CD4-positive, alpha-beta T cell treated with Interferon gamma for 1 hour (primary cell): ENCODE data around the gene CPN1.
A peak's percentile ranks its signal among the peaks of the same experiment; 100 is the strongest.
"Not testable (repeated sequence)": the region's sequence is repeated elsewhere in the genome, so short reads cannot be mapped to it uniquely, and the experiment has no call there.

Source experiments
- DNase-seq: peaks from one replicate; pipeline ENCODE4 v3.0.0-alpha.2; 2020

Gene CPN1

DNA sequence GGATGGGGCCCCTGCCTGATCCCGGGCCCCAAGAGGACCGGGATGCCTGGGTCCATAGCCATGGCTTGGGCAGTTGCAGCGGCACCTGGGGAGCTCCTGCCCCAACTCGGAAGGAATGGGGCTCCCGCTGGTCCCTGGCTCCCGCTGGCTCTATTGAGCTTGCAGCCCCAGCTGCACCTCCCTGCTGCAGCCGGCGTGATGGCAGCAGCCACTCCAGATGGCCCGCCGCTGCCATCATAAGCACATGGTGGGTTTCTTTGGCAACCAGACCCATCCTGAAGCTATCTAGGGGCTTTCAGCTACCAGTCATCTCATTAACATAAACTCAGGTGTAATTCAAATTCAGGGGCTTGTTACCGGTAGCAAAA is 60.8 kb downstream of the CPN1 start:
- no peak for DNase-seq

DNA sequence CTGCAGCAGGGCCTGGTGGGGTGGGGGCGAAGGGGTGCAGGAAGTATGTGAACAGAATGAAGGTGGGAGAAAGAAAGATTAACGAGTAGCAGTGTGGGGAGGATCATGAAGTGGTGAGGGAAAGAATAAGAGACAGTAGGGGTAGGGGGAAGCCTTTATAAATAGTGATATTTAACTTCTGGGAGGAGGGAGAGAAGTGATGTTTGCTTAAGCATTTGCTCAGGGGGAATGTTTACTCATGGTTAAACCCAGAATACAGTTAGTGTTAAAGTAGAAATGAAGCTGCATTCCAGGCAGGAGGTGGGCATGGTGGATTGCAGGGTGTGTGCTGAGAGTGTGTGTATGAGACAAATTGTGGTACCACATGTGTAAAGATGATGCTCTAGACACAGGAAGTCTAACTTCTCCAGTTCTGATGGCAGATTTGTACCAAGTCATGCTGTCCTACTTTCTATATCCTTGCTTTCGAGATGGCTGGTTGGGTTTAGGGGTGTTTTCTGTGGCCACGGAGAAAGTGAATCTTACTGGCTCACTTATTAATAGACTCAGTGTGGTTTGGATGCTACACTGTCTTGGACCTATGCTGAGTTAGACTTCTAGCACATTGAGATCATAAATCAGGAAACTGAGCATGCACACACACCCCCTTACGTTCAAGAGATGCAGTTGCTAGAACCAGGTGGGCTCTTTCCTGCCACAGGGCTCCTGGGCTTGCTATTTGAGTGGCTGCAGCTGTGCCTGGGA is 61.4 kb downstream of the CPN1 start:
- DNase-seq, result no peak

DNA sequence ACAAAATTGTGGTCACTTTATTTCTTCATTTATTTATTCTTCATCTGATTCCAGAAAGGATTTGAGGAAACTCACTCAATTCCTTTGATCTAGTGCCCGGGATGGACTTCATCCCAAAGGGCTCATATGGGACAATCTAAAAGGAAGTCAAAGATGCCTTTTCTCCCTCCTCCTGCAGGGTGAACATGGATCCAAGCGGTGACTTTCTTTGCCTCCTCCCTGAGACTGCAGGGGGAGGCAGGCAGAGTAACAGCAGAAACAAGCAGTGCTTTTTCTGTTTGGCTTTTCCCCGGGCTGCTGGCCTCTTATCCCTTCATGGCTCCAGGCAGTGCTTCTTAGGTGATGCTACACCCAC is 61.9 kb downstream of the CPN1 start:
- no peak for DNase-seq

DNA sequence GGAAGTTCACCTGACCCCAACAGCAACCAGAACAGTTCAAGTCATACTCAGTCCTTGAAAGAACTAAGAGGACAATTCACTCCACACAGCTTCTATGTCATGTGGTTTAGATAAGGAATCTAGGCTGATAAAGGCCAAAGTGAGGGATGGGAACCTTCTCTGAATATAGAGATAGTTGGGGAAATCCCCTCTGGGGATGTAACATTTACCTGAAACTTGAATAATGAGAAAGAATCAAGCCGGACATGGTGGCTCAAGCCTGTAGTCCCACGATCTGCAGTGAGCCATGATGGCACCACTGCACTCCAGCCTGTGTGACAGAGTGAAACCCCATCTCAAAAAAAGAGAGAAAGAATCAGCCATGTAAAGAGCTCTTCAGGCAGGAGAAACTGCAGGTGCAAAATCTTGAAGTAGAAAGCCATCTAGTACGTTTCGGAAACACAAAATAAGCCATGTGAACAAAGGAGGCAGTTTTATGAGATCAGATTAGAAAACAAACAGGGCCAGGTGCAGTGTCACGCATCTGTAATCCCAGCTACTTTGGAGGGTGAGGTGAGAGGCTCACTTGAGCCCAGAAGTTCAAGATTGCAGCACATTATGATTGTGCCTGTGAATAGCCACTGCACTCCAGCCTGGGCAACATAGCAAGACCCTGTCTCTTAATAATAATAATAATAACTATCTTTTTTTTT is 67.5 kb downstream of the CPN1 start:
- peak; percentile 8 for DNase-seq

DNA sequence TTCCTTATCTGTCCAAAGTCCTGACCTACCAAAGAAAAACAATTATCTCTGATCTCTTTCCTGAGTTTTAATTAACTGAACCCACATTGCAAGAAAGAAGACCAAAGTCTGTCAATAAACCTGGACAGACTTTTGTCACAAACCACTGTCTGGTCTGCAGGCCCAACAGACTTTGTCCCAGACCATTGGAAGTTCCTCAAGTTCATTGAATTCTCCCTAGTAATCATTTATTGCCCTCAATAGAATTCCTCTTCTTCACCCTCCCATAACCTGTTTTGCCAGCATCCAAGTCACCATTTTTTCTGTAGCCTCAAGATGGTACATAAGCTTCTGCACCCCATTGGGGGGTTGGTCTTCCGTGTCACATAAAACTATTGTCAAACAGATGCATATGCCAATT is 68.0 kb downstream of the CPN1 start:
- DNase-seq, result no peak

DNA sequence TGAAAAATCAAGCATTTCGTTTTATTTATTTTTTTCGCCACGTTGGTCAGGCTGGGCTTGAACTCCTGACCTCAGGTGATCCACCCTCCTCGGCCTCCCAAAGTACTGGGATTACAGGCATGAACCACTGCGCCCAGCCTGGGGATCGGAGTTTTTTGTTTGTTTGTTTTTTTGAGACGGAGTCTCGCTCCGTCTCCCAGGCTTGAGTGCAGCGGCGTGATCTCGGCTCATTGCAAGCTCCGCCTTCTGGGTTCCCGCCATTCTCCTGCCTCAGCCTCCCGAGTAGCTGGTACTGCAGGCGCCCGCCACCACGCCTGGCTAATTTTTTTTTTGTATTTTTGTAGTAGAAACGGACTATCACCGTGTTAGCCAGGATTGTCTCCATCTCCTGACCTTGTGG is 69.8 kb downstream of the CPN1 start:
- not testable (repeated sequence) for DNase-seq

DNA sequence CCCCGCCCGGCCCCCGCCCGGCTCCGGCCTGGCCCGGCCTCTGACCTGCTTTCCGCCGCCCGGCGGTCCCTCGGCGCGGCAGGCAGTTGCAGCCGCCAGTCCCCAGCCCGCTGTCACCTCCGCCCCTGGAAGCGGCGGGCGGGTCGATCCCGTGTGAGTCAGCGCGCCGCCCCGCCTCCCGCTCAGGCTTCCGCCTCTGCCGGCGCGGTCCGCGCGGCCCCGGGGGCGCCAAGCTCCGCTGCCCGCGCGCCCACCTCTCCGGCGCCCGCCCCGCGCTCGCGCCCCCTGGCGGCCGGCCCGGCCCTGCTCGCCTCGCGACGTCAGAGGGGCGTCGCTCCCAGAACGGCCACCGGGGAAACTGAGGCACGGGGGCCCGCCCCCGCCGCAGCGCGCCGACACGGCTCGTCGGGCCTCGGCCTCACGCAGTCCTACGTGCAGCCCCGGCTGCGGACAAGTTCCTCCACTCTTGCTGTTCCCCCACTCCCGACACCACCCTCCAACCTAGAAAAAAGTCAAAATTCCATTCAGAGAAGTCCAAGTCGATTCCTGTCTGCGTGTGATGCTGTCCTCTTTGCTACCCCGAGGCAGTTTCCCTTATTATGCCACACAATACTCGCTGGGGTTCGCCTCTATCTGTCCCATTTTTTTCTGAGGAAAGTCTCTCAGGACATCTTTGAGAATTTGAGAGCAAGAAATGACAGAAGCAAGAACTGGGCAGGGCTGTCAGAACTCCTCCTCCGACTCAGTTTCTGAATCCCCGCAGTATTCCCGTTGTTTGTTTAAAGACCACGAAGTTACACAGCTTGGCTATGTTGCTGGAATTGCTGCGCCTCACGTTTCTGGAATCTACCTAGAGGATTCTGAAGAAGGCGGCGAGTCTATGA is 71.6 kb downstream of the CPN1 start, which contains the start of gene DNMBP:
DNMBP (minus strand) TSS at position 155 of the 884 bp plus-strand sequence. CDS start 37,823 bp downstream, outside the sequence.
- peak; percentile 80 for DNase-seq

DNA sequence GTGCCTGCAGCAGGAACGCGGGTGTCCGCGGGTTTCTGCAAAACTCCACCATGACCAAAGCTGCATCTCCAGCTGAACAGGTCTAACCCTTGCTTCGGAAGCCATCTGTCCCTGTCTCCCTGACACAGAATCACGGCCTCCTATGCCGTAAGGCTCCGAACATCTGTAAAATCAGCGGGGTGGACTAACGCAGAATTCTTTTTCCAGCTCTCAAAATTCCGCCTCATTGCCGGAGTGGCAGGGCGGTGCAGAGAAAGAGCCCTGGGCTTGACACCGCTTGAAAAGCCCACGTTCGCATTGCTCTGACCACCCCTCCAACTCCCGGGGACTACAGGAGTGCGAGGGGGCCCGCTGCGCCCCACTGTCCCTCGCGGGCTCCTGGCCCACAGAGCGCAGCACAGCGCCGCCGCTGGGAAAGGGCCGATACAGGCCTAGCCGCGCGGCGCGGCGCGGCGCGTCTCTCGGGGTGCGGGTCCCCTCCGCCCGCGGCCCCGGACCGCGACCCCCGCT is 72.3 kb downstream of the CPN1 start:
- DNase-seq, result no peak

DNA sequence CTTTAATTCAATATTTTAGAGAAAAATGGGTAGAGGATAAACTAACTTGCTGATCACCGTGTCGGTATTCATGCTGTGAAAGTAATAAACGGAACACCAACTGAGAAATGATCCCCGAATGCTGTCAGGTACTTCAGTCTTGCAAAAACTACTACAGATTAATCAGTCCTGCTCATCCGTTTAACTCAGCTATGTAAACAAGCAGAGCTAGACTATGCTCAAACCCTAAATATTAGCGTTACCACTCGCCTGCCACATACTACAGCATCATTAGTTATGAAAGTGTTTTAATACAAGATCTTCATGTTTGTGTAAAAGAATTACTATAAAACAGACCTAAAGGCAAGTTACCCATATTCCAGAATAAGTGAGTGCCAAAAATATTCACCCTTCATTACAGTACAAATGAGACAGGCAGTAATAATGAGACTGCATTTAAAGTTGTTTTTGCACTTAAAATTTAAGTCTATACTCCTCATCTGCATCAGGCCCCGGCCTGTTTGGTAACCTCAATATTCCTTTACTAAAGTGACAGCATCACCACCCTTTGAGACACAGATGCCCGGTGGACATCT is 72.9 kb downstream of the CPN1 start:
- no peak for DNase-seq

DNA sequence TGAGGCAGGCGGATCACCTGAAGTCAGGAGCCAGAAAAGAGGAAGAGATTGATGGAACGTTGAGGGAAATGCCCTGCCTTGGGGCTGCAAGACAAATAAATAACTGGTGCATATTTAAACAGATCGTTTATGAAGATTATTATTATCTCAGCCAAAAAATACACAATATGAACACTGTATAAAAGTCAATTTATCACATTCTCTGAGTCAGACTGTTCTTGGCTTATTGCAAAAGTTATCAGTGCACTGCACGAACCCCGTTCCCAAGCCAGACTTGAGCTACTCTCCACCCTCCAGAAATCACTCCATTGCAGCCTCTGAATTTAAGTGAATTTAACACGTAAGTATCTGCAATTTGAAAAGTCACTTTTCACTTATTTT is 73.5 kb downstream of the CPN1 start:
- DNase-seq, result no peak

DNA sequence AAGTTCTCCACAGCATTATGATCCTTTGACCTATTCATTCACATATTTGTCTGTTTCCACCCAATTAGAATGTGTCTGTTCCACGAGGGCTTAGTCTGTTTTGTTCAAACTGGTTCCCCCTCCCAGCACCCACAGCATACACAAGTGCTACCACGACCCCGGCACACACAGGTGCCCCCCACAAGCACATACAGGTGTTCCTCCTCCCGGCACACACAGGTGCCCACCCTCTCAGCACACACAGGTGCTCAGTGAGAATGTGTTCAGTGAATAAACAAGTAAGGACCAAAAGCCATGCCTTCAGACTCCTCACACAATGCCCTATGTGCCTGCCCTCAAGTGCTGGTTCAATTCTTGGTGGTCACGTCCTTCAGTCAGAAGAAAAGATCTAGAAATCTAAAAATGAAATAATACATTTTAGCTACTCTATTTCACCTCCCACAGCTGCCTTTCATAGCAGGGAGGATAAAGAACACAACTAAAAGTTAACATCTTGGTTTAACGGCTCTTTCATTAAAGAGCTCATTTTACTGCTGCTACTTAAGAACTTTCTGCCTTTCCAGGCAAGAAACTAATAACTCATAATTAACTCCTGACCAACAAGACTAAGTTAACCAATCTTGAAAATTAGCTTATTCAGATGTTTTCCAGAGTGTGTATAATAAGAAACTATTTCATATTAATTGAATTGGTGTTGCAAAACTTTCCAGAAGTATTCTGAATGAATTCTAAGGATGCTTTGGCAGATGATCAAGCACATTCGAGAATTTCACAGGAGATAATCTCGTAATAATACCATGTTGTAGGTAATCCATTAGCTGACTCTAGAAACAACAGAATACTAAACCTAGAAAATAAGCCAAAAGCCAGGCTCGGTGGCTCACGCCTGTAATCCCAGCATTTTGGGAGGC is 74.2 kb downstream of the CPN1 start:
- no peak for DNase-seq

DNA sequence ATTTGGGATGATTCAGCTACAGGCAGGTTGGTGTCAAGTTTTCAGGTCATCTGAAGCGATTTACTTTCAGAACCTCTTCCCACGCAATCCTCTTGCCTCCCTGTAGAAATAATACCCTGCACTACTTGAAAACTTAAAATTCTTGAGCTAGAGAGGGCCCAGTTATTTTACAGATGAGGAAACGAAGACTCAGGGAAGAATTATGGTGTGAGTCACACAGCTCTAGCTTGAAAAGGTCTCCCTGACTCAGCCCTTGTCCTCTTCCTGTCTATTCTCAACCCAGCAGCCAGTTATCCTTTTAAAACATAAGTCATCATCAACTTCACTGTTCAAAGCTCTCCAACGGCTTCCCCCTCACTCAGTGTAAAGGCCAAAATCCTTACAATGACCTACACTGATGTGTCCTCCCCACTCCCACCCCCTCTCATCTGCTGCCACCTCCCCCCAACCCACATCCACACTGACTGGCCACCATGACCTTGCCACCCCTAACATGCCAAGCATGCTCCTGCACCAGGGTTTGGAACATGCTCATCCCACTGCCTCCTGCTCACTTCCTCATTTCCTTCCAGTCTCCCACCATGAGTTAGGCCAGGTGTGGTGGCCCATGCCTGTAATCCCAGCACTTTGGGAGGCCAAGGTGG is 75.3 kb downstream of the CPN1 start:
- no peak for DNase-seq

DNA sequence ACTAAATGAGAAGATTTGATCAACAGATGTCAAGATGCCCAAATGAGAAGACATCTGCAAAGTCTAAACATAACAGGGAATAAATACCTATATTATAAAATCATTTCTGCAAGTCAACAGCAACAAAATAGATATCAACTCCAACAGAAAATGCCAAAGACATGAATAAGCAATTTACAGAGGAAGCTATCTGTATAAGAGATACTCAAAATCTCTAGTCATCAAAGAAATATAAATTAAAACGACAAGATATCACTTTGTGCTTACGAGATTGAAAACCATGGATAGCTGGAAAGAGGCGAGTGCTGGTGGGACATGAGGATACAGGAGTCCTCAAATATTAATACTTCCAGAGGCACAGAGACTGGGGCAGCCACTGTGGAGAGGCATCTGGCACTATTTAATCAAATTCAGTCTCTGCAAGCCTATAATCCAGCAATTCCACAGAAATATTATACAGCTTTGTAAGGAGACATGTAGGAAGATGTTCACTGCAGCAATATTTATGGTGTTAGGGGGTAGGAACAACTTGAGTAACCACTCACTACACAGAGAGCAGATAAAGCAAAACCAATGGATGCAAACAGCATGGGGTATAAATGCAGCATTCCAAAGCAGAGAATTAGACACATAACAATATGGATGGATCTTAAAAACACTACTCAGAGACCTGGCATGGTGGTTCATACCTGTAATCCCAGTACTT is 76.7 kb downstream of the CPN1 start:
- DNase-seq, result no peak

DNA sequence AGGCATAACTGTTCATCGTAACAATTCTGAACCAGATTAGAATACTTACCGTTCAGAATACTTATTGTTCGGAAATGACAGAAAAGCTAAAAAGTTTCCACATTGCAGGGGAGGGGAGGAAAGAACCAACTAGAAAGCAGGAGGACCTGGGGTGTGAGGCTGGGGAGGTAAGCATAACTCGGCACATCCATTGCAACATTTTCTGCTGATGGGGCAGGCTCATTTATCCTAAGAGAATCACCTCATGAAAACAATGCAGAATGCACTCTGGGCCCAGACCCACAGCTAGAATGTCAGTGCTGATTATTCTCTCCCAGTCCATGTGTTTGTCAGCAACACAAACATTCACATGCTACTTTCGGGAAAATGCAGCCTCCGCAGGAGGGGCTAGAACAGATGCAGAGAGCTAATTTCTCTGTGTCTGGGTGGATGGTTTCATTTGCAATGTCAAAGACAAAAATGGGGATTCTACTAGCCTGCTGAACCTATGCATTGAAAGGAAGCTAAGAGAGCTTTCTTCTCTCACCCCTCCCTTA is 81.5 kb downstream of the CPN1 start:
- DNase-seq, result no peak

DNA sequence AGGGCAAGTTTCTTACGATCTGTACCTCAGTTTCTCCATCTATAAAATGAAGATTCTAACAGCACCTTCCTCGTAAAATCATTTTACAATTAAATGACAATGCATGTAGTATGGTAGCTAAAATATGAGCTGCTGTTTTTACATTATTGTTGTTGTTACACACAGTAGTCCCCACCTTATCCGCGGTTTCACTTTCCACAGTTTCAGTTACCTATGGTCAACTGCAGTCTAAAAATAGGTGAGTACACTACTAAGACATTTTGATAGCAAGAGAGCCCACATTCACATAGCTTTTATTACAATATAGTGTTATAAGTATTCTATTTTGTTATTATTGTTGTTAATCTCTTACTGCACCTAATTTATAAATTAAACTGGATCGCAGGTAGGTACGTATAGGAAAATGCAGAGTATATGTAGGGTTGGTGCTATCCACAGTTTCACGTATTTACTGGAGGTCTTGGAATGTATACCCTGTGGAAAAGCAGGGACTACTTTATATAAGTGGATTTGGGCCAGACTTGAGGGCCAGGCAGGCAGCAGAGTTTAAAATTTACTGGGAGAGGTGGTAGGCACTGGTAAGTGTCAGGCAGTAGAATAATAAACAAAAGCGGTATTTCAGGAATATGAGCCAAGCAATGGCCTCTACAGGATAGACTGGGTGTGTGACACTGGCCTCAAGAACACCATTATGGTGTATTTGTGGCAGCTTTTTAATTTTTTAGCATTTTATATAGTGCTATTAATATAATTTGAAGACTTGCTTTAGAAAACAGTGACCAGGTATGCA is 82.2 kb downstream of the CPN1 start:
- DNase-seq, result no peak

DNA sequence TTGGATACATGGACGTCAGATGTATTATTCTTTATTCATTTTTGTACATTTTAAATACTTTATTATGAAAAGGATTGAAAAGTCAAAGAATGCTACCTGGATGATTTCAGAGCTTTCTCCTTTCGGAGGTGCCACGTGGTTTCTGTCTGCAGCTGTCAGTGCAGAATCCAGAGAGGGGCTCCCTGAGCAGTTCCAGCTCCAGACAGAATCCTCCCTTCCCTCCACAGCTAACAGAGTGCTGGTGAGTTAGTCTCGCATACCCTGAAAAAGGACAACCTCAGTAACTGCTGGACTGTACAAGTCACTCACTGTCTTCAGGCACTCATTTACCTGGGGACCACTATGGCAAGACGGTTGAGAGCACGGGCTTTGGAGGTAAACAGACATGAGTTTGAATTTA is 82.8 kb downstream of the CPN1 start:
- DNase-seq, result no peak

DNA sequence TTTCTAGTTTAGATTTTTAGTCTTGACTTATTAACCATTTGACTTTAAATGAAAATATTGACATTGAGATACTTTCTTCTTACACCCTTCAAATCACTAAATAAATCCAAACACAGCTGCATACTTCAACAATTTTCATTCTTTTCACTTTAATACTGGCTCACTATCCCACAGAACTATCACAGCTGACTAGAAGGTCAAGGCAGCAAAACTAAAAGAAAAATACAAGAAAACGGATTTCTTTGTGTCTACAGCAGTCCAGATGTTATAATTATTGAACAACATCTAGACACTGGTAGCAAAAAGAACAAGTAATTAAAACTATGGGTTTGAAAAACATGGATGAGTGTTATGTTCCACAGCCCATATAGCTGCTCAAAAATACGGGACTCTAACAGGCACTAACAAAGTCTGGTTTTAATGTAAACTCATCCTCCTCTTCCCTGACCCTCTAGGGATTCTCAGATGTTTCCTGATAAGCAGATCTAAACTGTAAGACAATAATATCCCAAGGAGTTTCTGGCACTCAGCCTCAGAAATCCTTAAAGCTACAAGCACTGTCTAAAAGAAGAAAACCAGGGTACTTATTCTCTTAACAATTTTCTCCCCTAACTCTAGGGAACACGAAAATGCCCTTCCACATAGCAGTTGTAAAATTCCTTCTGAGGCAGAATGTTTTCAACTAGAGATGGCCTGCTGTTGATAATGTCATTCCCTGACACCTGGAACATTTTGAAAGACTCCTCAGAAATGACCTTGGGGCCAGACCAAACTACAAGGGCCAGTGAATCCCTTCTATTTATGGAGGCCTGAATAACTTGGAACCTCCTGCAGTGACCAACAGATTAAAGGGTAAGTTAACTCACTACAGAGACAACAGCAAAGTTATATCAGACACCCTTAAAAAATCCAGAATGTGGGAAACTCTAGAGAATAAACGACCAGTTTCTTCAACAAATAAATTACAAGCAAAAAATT is 84.7 kb downstream of the CPN1 start:
- no peak for DNase-seq

DNA sequence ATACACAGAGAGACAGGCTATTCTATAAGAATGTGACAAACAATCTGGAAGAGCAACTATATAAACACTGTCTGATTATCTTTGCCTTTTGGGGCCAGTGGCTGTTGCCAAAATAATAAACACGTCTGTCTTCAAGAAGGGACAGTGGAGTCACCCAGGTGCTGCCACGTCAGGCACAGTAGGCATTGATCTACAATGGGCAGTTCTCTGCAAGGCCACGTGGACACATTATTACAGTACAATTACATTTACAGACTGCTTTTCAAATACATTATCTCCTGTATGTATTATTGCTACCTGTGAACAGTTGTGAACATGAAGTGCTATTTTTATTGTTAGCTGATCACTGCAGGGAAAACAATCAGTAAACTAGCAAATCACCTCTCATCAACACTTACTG is 86.0 kb downstream of the CPN1 start:
- no peak for DNase-seq
